CD4-positive, alpha-beta T cell treated with Interleukin-2 at 100 ng/mL for 4 hours (primary cell): Measurements from ENCODE around the gene FOXJ1.

Experiments
- DNase-seq: peaks from one replicate; pipeline ENCODE4 v3.0.0-alpha.2; 2020; ENCODE audit warnings: low spot score

The FOXJ1 gene

GRCh38 chr17:76140661-76141211, 309 bp downstream of the FOXJ1 start:
- DNase-seq = no peak

GRCh38 chr17:76139801-76140660, 1.0 kb downstream of the FOXJ1 start:
- peak; percentile 32 for DNase-seq

GRCh38 chr17:76138896-76139752, 1.9 kb downstream of the FOXJ1 start:
- DNase-seq = no peak

- DNase-seq = no peak
Observed at GRCh38 chr17:76138234-76138895, 2.7 kb downstream of the FOXJ1 start.

- DNase-seq = no peak
Observed at GRCh38 chr17:76137351-76138233, 3.5 kb downstream of the FOXJ1 start.

GRCh38 chr17:76137001-76137350, 4.1 kb downstream of the FOXJ1 start:
- no peak for DNase-seq

GRCh38 chr17:76136276-76137000, 4.6 kb downstream of the FOXJ1 start:
- no peak for DNase-seq

GRCh38 chr17:76135810-76136188, 5.2 kb downstream of the FOXJ1 start:
- DNase-seq = no peak

GRCh38 chr17:76134911-76135809, 5.9 kb downstream of the FOXJ1 start:
- no peak for DNase-seq

- DNase-seq = no peak
Observed at GRCh38 chr17:76132574-76133338, 8.3 kb downstream of the FOXJ1 start.

GRCh38 chr17:76131692-76132573, 9.1 kb downstream of the FOXJ1 start:
- no peak for DNase-seq

- no peak for DNase-seq
Observed at GRCh38 chr17:76131051-76131691, 9.9 kb downstream of the FOXJ1 start.

GRCh38 chr17:76130473-76130872, 10.6 kb downstream of the FOXJ1 start:
- no peak for DNase-seq

GRCh38 chr17:76125922-76126321, 15.1 kb downstream of the FOXJ1 start:
- DNase-seq = no peak

- no peak for DNase-seq
Observed at GRCh38 chr17:76125391-76125675, 15.7 kb downstream of the FOXJ1 start.

GRCh38 chr17:76124582-76125390, 16.3 kb downstream of the FOXJ1 start:
- no peak for DNase-seq
